Activated CD8-positive, alpha-beta memory T cell treated with anti-CD3 and anti-CD28 coated beads, Interleukin-2, amount 50 U/mL, for 4 hours (primary cell): Measurements from ENCODE around the gene MYB.

Experiments
- DNase-seq: peaks from one replicate; pipeline ENCODE4 v3.0.0-alpha.2; 2020

The MYB gene

GRCh38 chr6:135191508-135192255 is 10.6 kb downstream of the MYB start:
- no peak for DNase-seq

GRCh38 chr6:135192256-135193174 is 11.4 kb downstream of the MYB start:
- no peak for DNase-seq

- DNase-seq, result no peak
These were observed 12.1 kb downstream of the MYB start for GRCh38 chr6:135193221-135193620.

GRCh38 chr6:135195041-135195440 is 13.9 kb downstream of the MYB start:
- no peak for DNase-seq

GRCh38 chr6:135195522-135195921 is 14.4 kb downstream of the MYB start:
- no peak for DNase-seq

GRCh38 chr6:135196739-135197510 is 15.8 kb downstream of the MYB start:
- DNase-seq, result no peak

GRCh38 chr6:135202836-135203235 is 21.7 kb downstream of the MYB start:
- no peak for DNase-seq

- DNase-seq, result no peak
These were observed 23.8 kb downstream of the MYB start for GRCh38 chr6:135204951-135205350.

GRCh38 chr6:135209803-135210202 is 28.7 kb downstream of the MYB start:
- DNase-seq, result no peak

- no peak for DNase-seq
These were observed 29.7 kb downstream of the MYB start for GRCh38 chr6:135210632-135211305.

GRCh38 chr6:135211306-135211702 is 30.2 kb downstream of the MYB start:
- DNase-seq, result no peak

GRCh38 chr6:135212020-135212806 is 31.1 kb downstream of the MYB start:
- no peak for DNase-seq

- DNase-seq, result no peak
These were observed 31.8 kb downstream of the MYB start for GRCh38 chr6:135212935-135213334.

GRCh38 chr6:135213616-135214015 is 32.5 kb downstream of the MYB start:
- DNase-seq, result no peak

- no peak for DNase-seq
These were observed 34.1 kb downstream of the MYB start for GRCh38 chr6:135215160-135215559.

GRCh38 chr6:135215563-135215962 is 34.5 kb downstream of the MYB start:
- DNase-seq, result no peak

GRCh38 chr6:135217663-135218062 is 36.6 kb downstream of the MYB start:
- no peak for DNase-seq

- no peak for DNase-seq
These were observed 38.2 kb downstream of the MYB start for GRCh38 chr6:135219346-135219745.

GRCh38 chr6:135221042-135221441 is 39.9 kb downstream of the MYB start:
- no peak for DNase-seq

- no peak for DNase-seq
These were observed 40.4 kb downstream of the MYB start for GRCh38 chr6:135221505-135221904.

- DNase-seq, result no peak
These were observed 41.5 kb downstream of the MYB start for GRCh38 chr6:135222623-135223022.
